NT2/D1 (cell line): ENCODE measurements around the gene DOCK9.

Source experiments
- SUZ12 ChIP-seq: IDR thresholded peaks from 2 replicates; pipeline ENCODE4 v1.6.1; 2011; ENCODE audit not compliant: insufficient read length, insufficient read depth; ENCODE audit errors: extremely low read depth
- YY1 ChIP-seq: IDR thresholded peaks from 2 replicates; pipeline ENCODE4 v1.6.1; 2011; ENCODE audit not compliant: insufficient read length, insufficient read depth

- TF ChIP-seq YY1: no peak
- TF ChIP-seq SUZ12: no peak
Observed at GRCh38 chr13:98930151-98930591, 47.7 kb downstream of the DOCK9 start.
